CD4-positive, alpha-beta T cell (primary cell): ENCODE measurements around the gene AHNAK2. TPM values are rescaled to one million over a fixed set of nuclear protein-coding genes. Genes with fewer than 3 reads are reported as not detected.

Source experiments
- ATAC-seq: fragments of 200-7000 bp; cut with Tn5 transposase; one replicate; pipeline ENCODE4 v1.10.0; 2022; ENCODE audit warnings: mild to moderate bottlenecking; ENCODE audit not compliant: poor library complexity
- CTCF ChIA-PET: fragments of 350-600 bp; sonication (Branson Sonifier 250); formaldehyde crosslinking; loops from one replicate; lab custom pipeline; 2021; ENCODE audit warnings: antibody characterized with exemption, inconsistent platforms; lab: Charles Lee
- POLR2A ChIA-PET: fragments of 350-600 bp; sonication (Branson Sonifier 250); formaldehyde crosslinking; loops from one replicate; lab custom pipeline; 2021; ENCODE audit warnings: antibody characterized with exemption, inconsistent platforms; lab: Charles Lee
- DNase-seq, 14 experiments: peaks; one replicate each; pipeline ENCODE4 v3.0.0-alpha.2; 2013 to 2020; ENCODE audit warnings: mixed read lengths in 2 of 14
- H3K27ac ChIP-seq, 2 donors: one replicate each; pipeline versions ENCODE4 v1.5.1 to v1.7.0; 2013; ENCODE audit warnings: low read length in 2 of 2, low read depth in 1 of 2, mild to moderate bottlenecking in 1 of 2
- H3K27me3 ChIP-seq, 2 experiments: 1 replicate in 1 of 2; 2 replicates in 1 of 2; pipeline versions ENCODE4 v1.6.1 to v1.7.0; 2013; ENCODE audit warnings: low read length in 2 of 2, control low read depth in 1 of 2, mild to moderate bottlenecking in 1 of 2, moderate library complexity in 1 of 2; ENCODE audit not compliant: insufficient read depth in 2 of 2, control insufficient read depth in 1 of 2
- H3K36me3 ChIP-seq: one replicate; pipeline ENCODE4 v1.6.1; 2013; ENCODE audit warnings: low read length, control low read depth; ENCODE audit not compliant: insufficient read depth
- H3K4me1 ChIP-seq: one replicate; pipeline ENCODE4 v1.6.1; 2013; ENCODE audit warnings: low read length, control low read depth; ENCODE audit not compliant: insufficient read depth
- H3K4me3 ChIP-seq: one replicate; pipeline ENCODE4 v1.5.1; 2013; ENCODE audit warnings: mild to moderate bottlenecking, low read length, moderate library complexity
- H3K9me3 ChIP-seq, 2 experiments: 1 replicate in 1 of 2; 2 replicates in 1 of 2; pipeline versions ENCODE4 v1.6.1 to v1.7.0; 2013; ENCODE audit warnings: low read length in 2 of 2, mild to moderate bottlenecking in 2 of 2, control low read depth in 1 of 2, moderate library complexity in 1 of 2; ENCODE audit not compliant: control insufficient read depth in 1 of 2, insufficient read depth in 1 of 2
- H3K27ac Mint-ChIP-seq: one replicate; pipeline ENCODE4 v1.8.0; 2020; ENCODE audit warnings: mixed read lengths
- H3K27me3 Mint-ChIP-seq: one replicate; pipeline ENCODE4 v1.8.0; 2021; ENCODE audit warnings: mixed read lengths
- H3K36me3 Mint-ChIP-seq: one replicate; pipeline ENCODE4 v1.8.0; 2021; ENCODE audit warnings: low read depth, mixed read lengths
- H3K4me1 Mint-ChIP-seq: one replicate; pipeline ENCODE4 v1.8.0; 2021; ENCODE audit warnings: low read depth, mixed read lengths
- H3K4me3 Mint-ChIP-seq: one replicate; pipeline ENCODE4 v1.8.0; 2020; ENCODE audit warnings: mild to moderate bottlenecking, mixed read lengths
- H3K9me3 Mint-ChIP-seq: one replicate; pipeline ENCODE4 v1.8.0; 2020; ENCODE audit warnings: mixed read lengths
- intact Hi-C, 2 experiments: fragments of 100-400 bp; cut with DNase I in 1 of 2; cut with micrococcal nuclease in 1 of 2; formaldehyde crosslinking; loops; one replicate each; pipeline versions ENCODE4 v1.15.1 to v1.9.0; 2023 to 2025; cut with DNase I, micrococcal nuclease
- total RNA-seq, 174 experiments: library from RNA in 2 of 174; stranded (reverse) in 2 of 174; gene quantifications; one replicate each; pipeline ENCODE4 v1.2.3 and lab custom pipeline; 2021 to 2026
- TF ChIP-seq, protein P1 (sequence below): fragments of 200-600 bp; IDR thresholded peaks from one replicate; pipeline ENCODE4 v1.8.0; 2022; ENCODE audit warnings: antibody characterized with exemption, mild to moderate bottlenecking

Gene AHNAK2
- total RNA-seq, 2 experiments from 2014 or later = 0.05 TPM; not detected in 1

DNA sequence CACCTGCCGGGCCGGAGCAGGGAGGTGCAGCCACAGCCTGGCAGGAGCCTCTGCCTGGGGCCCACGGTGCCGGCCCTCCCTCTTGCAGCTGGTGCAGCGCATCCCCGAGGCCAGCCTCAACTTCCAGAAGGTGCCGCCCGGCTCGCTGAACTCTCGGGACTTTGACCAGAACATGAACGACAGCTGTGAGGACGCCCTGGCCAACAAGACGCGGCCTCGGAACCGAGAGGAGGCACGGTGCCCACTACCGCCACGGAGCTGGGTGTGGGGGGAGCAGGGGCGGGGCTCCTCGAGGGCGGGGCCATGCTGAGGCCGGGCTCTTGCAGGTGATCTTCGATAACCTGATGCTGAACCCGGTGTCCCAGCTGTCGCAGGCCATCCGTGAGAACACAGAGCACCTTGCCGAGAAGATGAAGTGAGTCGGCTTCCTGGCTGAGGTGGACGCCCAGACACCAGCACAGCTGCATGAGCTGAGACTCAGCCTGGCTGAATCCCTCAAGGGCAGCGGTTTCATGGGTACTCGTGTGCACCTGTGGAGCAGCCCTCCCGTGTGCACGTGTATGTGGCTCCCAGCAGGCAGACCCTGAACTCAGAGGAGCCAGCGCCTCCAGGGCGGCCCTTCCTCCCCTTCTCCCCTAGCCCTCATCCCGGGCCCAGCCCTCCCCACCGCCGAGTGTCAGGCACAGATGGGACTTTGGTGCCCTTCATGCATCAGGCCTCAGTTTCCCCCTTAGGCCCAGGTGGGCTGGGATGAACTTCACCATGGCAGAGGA lies 84.6 kb downstream of the AHNAK2 start:
- no peak overlapping the region for H3K4me3 ChIP-seq
- no peaks in the 10 kb centered on the region for H3K9me3 Mint-ChIP-seq
- H3K27ac ChIP-seq = no peak overlapping the region
- DNase-seq (no peak), ATAC-seq (no peak)
- no peak overlapping the region for H3K4me3 Mint-ChIP-seq
- no peaks in the 10 kb centered on the region for H3K36me3 ChIP-seq
- no peaks in the 10 kb centered on the region for H3K27me3 ChIP-seq
- ChIA-PET CTCF (no interaction called here), POLR2A (no interaction called here)
- peaks cover 4% of the 10 kb centered on the region for H3K4me1 Mint-ChIP-seq
- no peaks in the 10 kb centered on the region for H3K27me3 Mint-ChIP-seq
- H3K27ac Mint-ChIP-seq = no peak overlapping the region
- TF ChIP-seq, protein P1, sequence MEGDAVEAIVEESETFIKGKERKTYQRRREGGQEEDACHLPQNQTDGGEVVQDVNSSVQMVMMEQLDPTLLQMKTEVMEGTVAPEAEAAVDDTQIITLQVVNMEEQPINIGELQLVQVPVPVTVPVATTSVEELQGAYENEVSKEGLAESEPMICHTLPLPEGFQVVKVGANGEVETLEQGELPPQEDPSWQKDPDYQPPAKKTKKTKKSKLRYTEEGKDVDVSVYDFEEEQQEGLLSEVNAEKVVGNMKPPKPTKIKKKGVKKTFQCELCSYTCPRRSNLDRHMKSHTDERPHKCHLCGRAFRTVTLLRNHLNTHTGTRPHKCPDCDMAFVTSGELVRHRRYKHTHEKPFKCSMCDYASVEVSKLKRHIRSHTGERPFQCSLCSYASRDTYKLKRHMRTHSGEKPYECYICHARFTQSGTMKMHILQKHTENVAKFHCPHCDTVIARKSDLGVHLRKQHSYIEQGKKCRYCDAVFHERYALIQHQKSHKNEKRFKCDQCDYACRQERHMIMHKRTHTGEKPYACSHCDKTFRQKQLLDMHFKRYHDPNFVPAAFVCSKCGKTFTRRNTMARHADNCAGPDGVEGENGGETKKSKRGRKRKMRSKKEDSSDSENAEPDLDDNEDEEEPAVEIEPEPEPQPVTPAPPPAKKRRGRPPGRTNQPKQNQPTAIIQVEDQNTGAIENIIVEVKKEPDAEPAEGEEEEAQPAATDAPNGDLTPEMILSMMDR = no peak
- no peaks in the 10 kb centered on the region for H3K36me3 Mint-ChIP-seq
- intact Hi-C loops = no loop called here
- H3K9me3 ChIP-seq = no peaks in the 10 kb centered on the region
- no peaks in the 10 kb centered on the region for H3K4me1 ChIP-seq

DNA sequence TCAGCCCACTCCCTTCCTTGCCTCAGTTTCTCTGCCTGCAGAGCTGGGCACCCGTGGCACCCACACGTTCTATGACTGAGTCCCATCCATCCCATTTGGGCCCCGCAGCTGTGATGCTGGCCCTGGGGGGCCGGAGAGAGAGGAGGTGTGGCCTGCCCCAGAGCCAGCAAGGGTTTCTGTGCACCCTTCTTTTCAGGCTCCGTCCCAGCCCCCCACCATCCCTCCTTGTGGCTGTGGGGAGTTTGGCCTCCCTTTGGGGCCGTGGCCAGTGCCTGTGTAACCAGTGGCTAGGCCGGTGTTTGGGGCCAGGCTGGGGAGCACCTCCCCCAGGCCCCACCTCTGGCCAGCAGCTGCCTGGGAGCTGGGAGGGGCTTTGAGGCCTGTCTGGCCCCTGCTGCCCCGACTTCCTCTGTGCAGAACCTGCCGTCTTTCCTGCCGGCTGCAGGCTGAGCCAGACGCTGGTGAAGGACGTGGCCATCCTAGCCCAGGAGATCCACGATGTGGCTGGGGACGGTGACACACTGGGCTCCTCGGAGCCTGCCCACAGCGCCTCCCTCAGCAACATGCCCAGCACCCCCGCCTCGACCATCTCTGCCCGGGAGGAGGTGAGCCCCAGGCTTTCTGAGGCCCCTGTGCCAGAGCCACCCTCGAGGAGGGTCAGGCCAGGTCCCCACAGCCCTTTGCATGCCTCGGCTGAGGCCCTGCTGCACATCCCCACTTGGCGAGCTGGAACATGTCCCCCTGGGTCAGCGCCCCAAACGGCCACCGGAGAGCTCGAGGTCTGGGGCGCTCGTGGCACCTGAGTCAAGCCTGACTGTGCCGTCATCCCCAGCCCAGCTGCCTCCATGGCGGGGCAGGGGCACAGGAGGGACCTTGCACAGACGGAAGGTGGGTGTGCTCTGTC lies 85.4 kb downstream of the AHNAK2 start:
- DNase-seq (peak in 1 of 14 experiments; percentile 20), ATAC-seq (no peak)
- Mint-ChIP-seq H3K4me3 (no peak overlapping the region), H3K36me3 (no peaks in the 10 kb centered on the region), H3K9me3 (no peaks in the 10 kb centered on the region), H3K4me1 (peaks cover 4% of the 10 kb centered on the region), H3K27ac (no peak overlapping the region), H3K27me3 (no peaks in the 10 kb centered on the region)
- Histone ChIP-seq H3K9me3 (no peaks in the 10 kb centered on the region), H3K4me1 (no peaks in the 10 kb centered on the region), H3K36me3 (no peaks in the 10 kb centered on the region), H3K27me3 (no peaks in the 10 kb centered on the region), H3K4me3 (no peak overlapping the region), H3K27ac (no peak overlapping the region)
- ChIA-PET CTCF (no interaction called here), POLR2A (no interaction called here)
- intact Hi-C loops = no loop called here
- TF ChIP-seq, protein P1 = no peak

DNA sequence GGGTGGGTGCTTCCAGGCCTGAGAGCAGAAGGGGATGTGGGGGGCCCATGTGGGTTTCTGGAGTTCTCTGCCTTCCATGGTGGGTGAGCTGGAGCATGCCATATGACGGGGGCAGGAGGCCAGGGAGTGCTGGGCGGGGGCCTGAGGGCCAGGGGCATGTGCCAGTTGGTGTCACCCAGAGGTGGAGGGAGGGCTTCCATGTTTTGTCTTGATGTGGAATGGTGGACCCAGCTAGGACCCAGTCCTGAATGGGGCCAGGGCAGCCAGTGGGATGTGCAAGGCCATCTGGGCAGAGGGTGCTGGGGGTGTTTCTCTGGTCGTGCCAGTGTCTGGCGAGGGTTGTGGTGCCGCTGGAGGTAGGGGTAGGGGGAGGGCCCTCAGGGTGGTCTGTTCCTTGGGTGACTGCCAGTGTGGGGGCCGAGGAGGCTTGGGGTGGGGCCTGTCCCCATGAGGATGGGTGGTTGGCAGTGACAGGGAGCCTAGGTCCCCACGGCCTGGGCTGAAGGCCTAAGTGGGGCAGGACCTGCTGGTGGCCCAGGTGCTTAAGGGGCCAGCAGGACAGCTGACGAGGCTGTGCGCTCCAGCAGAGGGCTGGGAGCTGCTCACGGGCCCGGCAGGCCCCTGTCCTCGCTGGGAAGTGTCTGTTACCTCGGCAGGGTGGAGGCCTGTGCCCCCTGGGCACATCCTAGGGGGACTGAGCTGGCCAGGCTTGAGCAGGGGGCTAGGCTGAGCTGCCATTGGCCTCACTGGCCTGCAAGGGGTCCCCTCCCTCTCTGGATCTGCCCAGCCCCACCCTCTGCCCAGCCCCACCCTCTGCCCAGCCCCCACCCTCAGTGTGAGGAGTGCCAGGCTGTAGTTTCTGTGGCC lies 86.3 kb downstream of the AHNAK2 start:
- DNase-seq = peak in 1 of 14 experiments; percentile 11

More for the DNA sequence above, 86.3 kb downstream of the AHNAK2 start:
- no peaks in the 10 kb centered on the region for H3K36me3 ChIP-seq
- ATAC-seq = no peak
- no peaks in the 10 kb centered on the region for H3K27me3 ChIP-seq
- H3K4me3 Mint-ChIP-seq = no peak overlapping the region
- no peak overlapping the region for H3K4me3 ChIP-seq
- ChIA-PET POLR2A (no interaction called here), CTCF (no interaction called here)
- no peaks in the 10 kb centered on the region for H3K36me3 Mint-ChIP-seq
- no peaks in the 10 kb centered on the region for H3K4me1 ChIP-seq
- H3K27me3 Mint-ChIP-seq = no peaks in the 10 kb centered on the region
- intact Hi-C loops = no loop called here
- no peaks in the 10 kb centered on the region for H3K9me3 ChIP-seq
- peaks cover 4% of the 10 kb centered on the region for H3K4me1 Mint-ChIP-seq
- no peak overlapping the region for H3K27ac Mint-ChIP-seq
- H3K27ac ChIP-seq = no peak overlapping the region
- TF ChIP-seq, protein P1 = no peak
- no peaks in the 10 kb centered on the region for H3K9me3 Mint-ChIP-seq
